GM21825 (cell line): ENCODE data around the gene PSAP.
"Not testable (repeated sequence)": the region's sequence is repeated elsewhere in the genome, so short reads cannot be mapped to it uniquely, and the experiment has no call there.

Experiments
- ATAC-seq: cut with Tn5 transposase; IDR thresholded peaks from one replicate; pipeline ENCODE4 v1.9.1; 2021; ENCODE audit warnings: mild to moderate bottlenecking, moderate library complexity; ENCODE audit not compliant: unreplicated experiment

Gene PSAP

GRCh38 chr10:71850743-71851464, at the start of gene PSAP:
Gene PSAP, minus strand, starts transcription at chr10:71851251. Its CDS starts 30 bp downstream, at chr10:71851221.
- ATAC-seq, result peak; percentile 84

- ATAC-seq, result no peak
Observed at GRCh38 chr10:71900441-71901180, 49.6 kb upstream of the PSAP start.

DNA sequence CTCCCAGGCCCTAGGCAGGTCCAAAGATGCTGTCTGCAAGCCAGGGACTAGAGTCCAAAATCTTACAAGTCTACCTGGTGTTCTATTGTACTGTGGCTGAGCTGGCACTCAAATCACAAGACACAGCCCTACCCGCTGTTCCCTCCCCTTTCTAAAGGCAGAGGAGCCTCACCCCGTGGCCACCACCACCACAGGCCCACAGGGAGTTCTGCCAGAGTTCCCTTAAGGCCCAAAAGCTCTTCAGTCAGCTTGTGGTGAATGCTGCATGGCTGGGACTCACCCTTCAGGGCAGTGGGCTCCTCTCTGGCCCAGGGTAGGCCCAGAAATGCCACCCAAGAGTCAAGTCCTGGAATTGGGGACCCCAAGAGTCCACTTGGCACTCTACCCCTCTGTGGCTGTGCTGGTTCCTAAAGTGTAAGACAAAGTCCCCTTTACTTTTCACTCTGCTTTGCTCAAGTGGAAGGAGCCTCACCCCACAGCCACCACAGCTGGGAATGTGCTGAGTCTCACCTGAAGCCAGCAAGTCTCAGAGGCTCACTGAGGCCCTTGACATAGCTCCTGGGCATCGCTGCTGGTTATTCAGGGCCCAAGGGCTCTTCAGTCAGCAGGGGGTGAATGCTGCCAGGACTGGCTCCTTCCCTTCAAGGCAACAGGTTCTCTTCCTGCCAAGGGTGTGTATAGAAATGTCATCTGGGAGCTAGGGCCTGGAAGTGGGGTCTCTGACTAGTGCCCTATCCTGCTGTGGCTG, 48.8 kb upstream of the PSAP start:
- no peak for ATAC-seq

DNA sequence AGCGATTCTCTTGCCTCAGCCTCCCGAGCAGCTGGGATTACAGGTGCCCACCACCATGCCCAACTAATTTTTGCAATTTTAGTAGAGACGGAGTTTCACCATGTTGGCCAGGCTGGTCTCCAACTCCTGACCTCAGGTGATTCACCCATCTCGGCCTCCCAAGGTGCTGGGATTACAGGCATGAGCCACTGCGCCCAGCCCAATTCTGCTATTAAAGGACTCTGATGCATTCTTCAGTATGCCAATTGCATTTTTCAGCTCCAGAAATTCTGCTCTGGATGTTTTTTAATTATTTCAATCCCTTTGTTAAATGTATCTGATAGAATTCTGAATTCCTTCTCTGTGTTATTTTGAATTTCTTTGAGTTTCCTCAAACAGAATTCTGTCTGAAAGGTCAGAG, 47.3 kb upstream of the PSAP start:
- not testable (repeated sequence) for ATAC-seq

DNA sequence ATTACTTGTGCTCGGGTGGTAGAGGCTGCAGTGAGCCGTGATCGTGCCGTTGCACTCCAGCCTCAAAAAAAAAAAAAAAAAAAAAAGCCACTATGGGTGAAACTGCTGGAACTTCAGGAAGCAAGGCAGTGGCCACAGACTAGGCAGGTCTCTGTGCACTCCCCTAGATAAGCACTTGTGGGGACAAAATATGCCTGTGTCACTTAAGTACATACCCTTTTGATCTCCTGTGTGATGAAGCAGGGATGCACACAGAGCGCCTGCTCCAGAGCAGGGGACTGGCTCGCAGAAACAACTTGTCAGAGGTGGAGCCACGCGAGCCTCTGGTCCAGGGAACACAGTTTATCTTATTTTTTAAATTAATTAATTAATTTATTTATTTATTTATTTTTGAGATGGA, 42.9 kb upstream of the PSAP start:
- ATAC-seq, result no peak

- ATAC-seq, result no peak
Observed at GRCh38 chr10:71893258-71893815, 42.3 kb upstream of the PSAP start.

GRCh38 chr10:71891437-71891836, 40.4 kb upstream of the PSAP start:
- ATAC-seq, result no peak

DNA sequence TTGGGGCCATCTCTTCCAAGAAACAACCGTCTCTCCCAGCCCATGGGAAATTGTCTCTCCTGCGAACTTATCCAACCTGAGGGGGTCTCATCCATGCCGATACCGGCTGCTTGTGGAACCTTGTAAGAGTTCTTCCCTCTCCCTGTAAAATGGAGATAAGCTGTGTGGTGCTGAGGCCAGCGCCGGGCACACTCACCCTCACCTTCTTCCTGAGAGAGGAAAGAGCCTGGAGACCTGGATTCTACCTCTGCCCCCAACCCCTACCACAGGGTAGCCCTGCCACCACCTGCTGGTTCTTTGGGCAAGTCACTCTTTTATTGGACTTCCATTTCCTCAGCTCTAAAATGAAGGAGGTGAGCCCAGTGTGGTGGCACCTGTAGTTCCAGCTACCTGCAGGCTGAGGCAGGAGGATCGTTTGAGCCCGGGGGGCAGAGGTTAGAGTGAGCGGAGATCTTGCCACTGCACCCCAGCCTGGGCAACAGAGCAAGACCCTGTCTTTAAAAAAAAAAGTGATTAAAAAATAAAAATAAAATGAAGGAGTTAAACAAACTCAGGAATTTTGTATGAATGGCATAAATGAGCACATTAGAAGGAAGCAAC, 38.4 kb upstream of the PSAP start:
- no peak for ATAC-seq

GRCh38 chr10:71888623-71889387, 37.8 kb upstream of the PSAP start:
- ATAC-seq, result peak; percentile 88

- ATAC-seq, result no peak
Observed at GRCh38 chr10:71888248-71888622, 37.2 kb upstream of the PSAP start.

GRCh38 chr10:71887743-71888142, 36.7 kb upstream of the PSAP start:
- ATAC-seq, result no peak

DNA sequence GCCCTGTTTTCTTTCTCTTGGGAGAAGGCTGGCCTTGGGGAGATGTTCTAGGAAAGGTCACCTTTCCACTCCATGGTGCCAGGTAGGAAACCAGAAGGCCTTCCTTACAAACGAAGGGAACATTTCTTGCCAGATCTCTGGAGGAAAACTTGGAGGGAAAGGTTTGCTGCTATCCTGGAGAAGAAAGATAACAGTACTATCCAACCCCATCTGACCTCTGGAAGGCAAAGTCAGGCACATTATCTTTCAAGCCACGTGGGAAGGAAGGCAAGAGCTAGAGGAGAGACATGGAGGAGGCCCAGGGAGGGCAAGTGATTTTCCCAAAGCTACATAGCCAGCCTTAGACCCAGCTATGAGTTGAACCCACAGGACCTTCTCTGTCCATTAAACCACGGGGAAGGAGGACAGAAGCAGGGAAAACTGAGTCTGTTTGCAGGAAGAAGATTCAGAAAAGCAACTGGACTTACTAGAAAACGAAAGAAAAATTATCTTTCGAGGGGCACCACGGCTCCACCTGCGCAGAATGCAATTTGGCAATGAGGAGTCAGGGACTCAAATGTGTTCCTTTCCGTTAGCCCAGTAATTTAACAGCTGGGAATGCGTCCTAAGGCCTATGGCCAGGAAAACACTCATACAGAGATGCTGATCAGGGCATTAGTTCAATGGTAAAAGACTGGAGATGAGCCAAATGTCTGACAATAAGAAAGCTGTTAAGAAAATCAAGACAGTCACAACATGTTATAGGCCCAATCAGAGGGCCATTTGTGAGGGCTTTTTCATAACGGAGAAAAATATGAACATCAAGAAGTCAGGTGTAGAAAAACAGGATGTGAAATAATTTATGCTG, 32.0 kb upstream of the PSAP start:
- ATAC-seq, result no peak

DNA sequence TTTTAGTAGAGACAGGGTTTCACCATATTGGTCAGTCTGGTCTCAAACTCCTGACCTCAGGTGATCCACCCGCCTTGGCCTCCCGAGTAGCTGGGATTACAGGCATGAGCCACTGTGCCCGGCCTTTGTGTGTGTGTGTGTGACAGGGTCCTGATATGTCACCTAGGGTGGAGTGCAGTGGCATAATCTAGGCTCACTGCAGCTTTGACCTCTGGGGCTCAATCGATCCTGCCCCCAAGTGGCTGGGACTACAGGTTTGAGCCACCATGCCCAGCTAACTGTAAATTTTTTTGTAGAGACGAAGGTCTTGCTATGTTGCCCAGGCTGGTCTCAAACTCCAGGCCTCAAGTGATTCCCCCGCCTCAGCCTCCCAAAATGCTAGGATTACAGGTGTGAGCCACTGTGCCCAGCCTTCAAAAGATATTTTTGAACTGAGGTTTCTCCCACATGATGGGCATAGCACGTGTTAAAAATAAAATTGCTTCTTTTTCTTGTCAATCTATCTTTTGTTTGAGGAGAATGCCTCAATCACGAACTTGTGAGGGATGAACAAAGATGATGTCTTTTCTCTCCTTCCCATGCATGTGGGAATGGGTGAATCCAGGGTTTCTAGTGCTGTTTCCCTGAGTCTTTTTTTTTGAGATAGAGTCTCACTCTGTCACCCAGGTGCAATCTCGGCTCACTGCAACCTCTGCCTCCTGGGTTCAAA, 30.8 kb upstream of the PSAP start:
- no peak for ATAC-seq

- not testable (repeated sequence) for ATAC-seq
Observed at GRCh38 chr10:71881307-71881624, 30.2 kb upstream of the PSAP start.

GRCh38 chr10:71880425-71881306, 29.6 kb upstream of the PSAP start:
- ATAC-seq, result no peak

DNA sequence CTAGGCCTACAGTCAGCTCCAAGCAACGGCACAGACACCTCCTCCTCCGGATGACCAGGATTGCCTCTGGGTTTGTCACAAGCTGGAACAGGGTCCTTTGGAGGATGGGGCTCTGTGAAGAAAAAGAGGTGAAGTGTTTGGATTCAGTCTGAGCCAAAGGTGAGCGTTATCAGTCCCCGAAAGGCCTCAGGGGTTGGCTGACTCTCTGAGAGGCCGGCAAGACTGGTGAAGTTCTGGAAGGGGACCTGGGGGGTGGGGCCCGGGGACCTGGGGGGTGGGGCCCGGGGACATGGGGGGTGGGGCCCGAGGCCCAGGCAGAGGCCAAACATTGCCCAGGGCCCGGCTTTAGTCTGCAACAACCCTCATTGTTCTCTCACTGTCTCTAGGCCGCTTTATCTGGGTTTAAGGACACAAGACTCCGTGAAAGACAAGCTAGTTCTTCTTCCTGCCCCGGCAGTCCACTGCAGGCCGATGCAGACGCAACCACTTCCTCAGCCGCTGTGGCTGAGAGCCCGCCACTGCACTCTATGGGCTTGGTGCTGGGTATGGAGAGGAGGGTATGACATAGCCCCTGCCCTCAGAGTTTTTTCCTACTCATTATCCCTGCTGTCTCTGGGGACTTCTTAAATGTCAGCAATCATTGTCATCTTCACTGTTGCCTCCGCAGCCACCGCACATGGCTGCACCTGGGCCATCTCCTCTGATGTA, 27.4 kb upstream of the PSAP start:
- ATAC-seq, result no peak

GRCh38 chr10:71877821-71878220, 26.8 kb upstream of the PSAP start:
- ATAC-seq, result no peak
